Measurements from ENCODE around the gene ULK4.

ULK4 gene

DNA sequence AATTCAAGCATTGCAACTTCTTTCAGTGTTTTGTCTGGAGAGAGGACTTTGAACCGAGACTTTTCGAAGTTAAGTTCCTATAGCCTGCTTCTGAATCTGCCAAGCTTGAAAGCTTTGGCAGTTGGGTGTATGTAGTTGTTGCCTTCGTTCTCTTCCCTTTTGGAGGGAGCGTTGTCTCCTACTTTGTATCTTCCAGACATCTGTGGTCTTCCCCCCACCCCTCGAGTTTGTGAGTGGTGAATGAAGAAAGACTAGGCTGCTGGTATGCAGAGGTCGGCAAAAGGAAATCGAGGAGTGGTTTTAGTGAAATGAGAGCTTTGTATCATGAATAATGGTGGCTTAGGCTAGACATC, 761.3 kb downstream of the ULK4 start:
- TF ChIP-seq, protein P1, sequence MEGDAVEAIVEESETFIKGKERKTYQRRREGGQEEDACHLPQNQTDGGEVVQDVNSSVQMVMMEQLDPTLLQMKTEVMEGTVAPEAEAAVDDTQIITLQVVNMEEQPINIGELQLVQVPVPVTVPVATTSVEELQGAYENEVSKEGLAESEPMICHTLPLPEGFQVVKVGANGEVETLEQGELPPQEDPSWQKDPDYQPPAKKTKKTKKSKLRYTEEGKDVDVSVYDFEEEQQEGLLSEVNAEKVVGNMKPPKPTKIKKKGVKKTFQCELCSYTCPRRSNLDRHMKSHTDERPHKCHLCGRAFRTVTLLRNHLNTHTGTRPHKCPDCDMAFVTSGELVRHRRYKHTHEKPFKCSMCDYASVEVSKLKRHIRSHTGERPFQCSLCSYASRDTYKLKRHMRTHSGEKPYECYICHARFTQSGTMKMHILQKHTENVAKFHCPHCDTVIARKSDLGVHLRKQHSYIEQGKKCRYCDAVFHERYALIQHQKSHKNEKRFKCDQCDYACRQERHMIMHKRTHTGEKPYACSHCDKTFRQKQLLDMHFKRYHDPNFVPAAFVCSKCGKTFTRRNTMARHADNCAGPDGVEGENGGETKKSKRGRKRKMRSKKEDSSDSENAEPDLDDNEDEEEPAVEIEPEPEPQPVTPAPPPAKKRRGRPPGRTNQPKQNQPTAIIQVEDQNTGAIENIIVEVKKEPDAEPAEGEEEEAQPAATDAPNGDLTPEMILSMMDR (IDR thresholded peaks at IDR 0.05; ENCODE audit: insufficient read depth, low read length, poor library complexity, severe bottlenecking), result no peak
- TF ChIP-seq EZH2phosphoT487 (conservative IDR thresholded peaks at IDR 0.05; ENCODE audit: low read length), result no peak
- Histone ChIP-seq H3K9ac (ENCODE audit: low read length) (peak overlapping the region; percentile 98), H3K36me3 (ENCODE audit: low read length) (no peaks in the 10 kb centered on the region), H3K4me2 (ENCODE audit: low read depth, low read length, poor library complexity, severe bottlenecking) (peak overlapping the region; percentile 79), H3K9me2 (replicated peaks; ENCODE audit: insufficient read depth, low read length) (no peaks in the 10 kb centered on the region), H3K27me3 (ENCODE audit: low read length) (no peaks in the 10 kb centered on the region), H3K9me3 (ENCODE audit: insufficient read depth, low read length) (no peaks in the 10 kb centered on the region), H4K20me1 (ENCODE audit: low read depth, low read length) (peaks cover 49% of the 10 kb centered on the region), H3K27ac (ENCODE audit: low read depth, low read length) (peak overlapping the region; percentile 91; the same call in 1 of the 2 replicates), H3K79me2 (ENCODE audit: insufficient read depth, low read length) (peaks cover 61% of the 10 kb centered on the region), H2AFZ (ENCODE audit: low read depth, low read length, severe bottlenecking) (no peak overlapping the region), H3F3A (ENCODE audit: insufficient read depth) (peaks cover 6% of the 10 kb centered on the region; the same call in 1 of the 2 replicates), H3K4me3 (ENCODE audit: insufficient read depth, low read length, poor library complexity, severe bottlenecking) (peak overlapping the region; percentile 92)

DNA sequence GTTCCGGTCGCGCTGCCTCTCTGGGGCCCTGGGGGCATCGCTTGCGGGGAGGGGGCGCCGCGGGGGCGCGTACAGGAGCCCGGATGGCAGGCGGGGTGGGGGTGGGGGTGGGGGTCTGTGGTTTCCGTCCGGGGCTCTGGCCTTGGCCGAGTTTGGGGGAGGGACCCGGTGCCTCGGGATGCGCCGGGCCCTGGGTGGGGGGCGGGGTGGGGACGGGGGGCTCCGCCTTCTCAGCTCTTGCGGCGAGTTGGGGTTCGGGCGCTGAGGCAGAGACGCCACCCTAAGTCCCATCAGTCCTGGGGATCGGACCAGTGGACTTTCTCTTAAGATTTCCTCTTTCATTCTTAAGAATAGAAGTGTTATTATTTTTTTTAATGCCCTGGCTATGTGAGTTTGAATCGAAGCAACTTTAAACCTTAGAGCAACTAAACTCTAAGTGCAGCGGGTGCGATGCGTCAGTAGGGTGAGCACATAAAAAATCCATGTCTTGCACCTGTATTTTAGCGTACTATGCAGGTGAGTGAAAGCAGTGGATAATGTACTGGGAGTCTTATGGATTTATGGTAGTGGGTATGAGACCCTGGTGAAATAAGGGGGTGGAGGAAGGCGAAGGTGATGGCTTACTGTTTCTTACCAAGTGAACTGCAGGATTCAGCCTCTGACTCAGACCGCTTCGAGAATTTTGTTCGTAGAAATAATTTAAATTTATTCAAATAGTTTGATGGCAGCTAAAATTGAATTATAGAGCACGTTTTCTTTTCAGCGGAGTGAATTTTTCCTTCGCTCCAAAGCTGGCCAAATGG, 761.8 kb downstream of the ULK4 start:
- Histone ChIP-seq H2AFZ (ENCODE audit: low read depth, low read length, severe bottlenecking) (peak overlapping the region; percentile 76), H3K79me2 (ENCODE audit: insufficient read depth, low read length) (peaks cover 55% of the 10 kb centered on the region), H3K27ac (ENCODE audit: low read depth, low read length) (peak overlapping the region; percentile 91), H3F3A (ENCODE audit: insufficient read depth) (peaks cover 6% of the 10 kb centered on the region; the same call in 1 of the 2 replicates), H3K36me3 (ENCODE audit: low read length) (no peaks in the 10 kb centered on the region), H3K4me3 (ENCODE audit: insufficient read depth, low read length, poor library complexity, severe bottlenecking) (peak overlapping the region; percentile 92), H3K9me3 (ENCODE audit: insufficient read depth, low read length) (no peaks in the 10 kb centered on the region), H3K9me2 (replicated peaks; ENCODE audit: insufficient read depth, low read length) (no peaks in the 10 kb centered on the region), H3K9ac (ENCODE audit: low read length) (peak overlapping the region; percentile 98), H3K4me2 (ENCODE audit: low read depth, low read length, poor library complexity, severe bottlenecking) (peak overlapping the region; percentile 79), H3K27me3 (ENCODE audit: low read length) (no peaks in the 10 kb centered on the region), H4K20me1 (ENCODE audit: low read depth, low read length) (peaks cover 44% of the 10 kb centered on the region)
- TF ChIP-seq, protein P1 (IDR thresholded peaks at IDR 0.05; ENCODE audit: insufficient read depth, low read length, poor library complexity, severe bottlenecking), result no peak
- TF ChIP-seq EZH2phosphoT487 (conservative IDR thresholded peaks at IDR 0.05; ENCODE audit: low read length), result no peak

DNA sequence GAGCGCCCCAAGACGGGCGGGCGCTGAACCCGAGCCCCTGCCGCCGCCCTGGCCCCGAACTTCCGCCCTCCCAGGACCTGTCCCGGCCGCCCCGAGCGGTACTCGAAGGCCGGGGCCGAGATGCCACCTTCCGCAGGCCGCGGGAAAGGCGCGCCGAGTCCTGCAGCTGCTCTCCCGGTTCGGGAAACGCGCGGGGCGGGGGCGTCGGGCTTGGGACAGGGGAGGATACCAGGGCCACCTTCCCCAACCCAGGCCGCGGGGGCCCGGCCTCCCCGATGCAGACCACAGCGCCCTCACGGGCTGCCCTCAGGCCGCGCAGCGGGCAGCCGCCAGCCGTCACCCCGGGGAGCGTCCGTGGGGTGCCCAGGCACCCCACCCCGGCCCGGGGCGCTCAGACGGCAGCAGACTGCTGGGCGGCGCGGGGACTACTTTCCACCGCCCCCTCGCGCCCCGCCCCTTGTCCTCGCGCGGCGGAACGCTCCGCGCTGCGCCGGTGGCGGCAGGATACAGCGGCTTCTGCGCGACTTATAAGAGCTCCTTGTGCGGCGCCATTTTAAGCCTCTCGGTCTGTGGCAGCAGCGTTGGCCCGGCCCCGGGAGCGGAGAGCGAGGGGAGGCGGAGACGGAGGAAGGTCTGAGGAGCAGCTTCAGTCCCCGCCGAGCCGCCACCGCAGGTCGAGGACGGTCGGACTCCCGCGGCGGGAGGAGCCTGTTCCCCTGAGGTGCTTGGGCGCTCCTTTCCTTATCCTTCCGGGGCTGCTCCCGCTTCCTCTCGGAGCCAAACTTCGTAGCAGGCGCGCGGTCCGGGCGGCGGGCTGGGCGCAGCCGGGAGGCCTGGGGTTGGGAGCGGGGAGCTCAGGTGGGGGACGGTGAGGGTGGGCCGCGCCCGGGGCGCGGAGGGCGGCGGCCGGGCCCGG, 762.7 kb downstream of the ULK4 start, which contains the start of gene CTNNB1:
Gene CTNNB1, plus strand, starts transcription at position 556 of the 916 bp plus-strand sequence. CDS start 24,564 bp downstream, outside the sequence.
- Histone ChIP-seq H3K9me2 (replicated peaks; ENCODE audit: insufficient read depth, low read length) (no peaks in the 10 kb centered on the region), H3K9ac (ENCODE audit: low read length) (peak within 1 kb of the TSS; percentile 98), H3K4me2 (ENCODE audit: low read depth, low read length, poor library complexity, severe bottlenecking) (peak within 1 kb of the TSS; percentile 79), H3K27me3 (ENCODE audit: low read length) (no peaks in the 10 kb centered on the region), H3K27ac (ENCODE audit: low read depth, low read length) (peak within 1 kb of the TSS; percentile 91), H2AFZ (ENCODE audit: low read depth, low read length, severe bottlenecking) (peak within 1 kb of the TSS; percentile 97), H4K20me1 (ENCODE audit: low read depth, low read length) (peaks cover 35% of the 10 kb centered on the region), H3K9me3 (ENCODE audit: insufficient read depth, low read length) (no peaks in the 10 kb centered on the region), H3K79me2 (ENCODE audit: insufficient read depth, low read length) (peaks cover 46% of the 10 kb centered on the region), H3F3A (ENCODE audit: insufficient read depth) (peaks cover 6% of the 10 kb centered on the region; the same call in 1 of the 2 replicates), H3K4me3 (ENCODE audit: insufficient read depth, low read length, poor library complexity, severe bottlenecking) (peak within 1 kb of the TSS; percentile 92), H3K36me3 (ENCODE audit: low read length) (no peaks in the 10 kb centered on the region)
- TF ChIP-seq, protein P1 (IDR thresholded peaks at IDR 0.05; ENCODE audit: insufficient read depth, low read length, poor library complexity, severe bottlenecking), result no peak
- no peak for TF ChIP-seq EZH2phosphoT487 (conservative IDR thresholded peaks at IDR 0.05; ENCODE audit: low read length)

Measured in SU-DHL-6 (cell line).